WI38 (cell line): ENCODE data around the gene DDX1.
A peak's percentile ranks its signal among the peaks of the same experiment; 100 is the strongest.

Source experiments
- H3K4me3 ChIP-seq: 2 replicates; pipeline ENCODE4 v1.5.1; 2011; ENCODE audit warnings: low read depth, mild to moderate bottlenecking, control low read depth, low read length
- CTCF ChIP-seq: IDR thresholded peaks from 2 replicates; pipeline ENCODE4 v1.5.1; 2012; ENCODE audit warnings: low read depth, mild to moderate bottlenecking, control low read depth, low read length

The DDX1 gene

GRCh38 chr2:15559379-15560139, 32.1 kb upstream of the DDX1 start:
- no peak for TF ChIP-seq CTCF
- peak overlapping the region; percentile 79 for H3K4me3 ChIP-seq

GRCh38 chr2:15560140-15560987, 31.3 kb upstream of the DDX1 start:
- H3K4me3 ChIP-seq = peak overlapping the region; percentile 79
- no peak for TF ChIP-seq CTCF

GRCh38 chr2:15560988-15561573, 30.6 kb upstream of the DDX1 start, which contains the start of gene NBAS:
TSS of gene NBAS (minus strand) at chr2:15561334. CDS start at chr2:15561304, 30 bp downstream.
- H3K4me3 ChIP-seq = peak within 1 kb of the TSS; percentile 79
- TF ChIP-seq CTCF = no peak

GRCh38 chr2:15561574-15562344, 29.9 kb upstream of the DDX1 start:
- no peak for TF ChIP-seq CTCF
- peak overlapping the region; percentile 79 for H3K4me3 ChIP-seq

GRCh38 chr2:15562354-15563031, 29.2 kb upstream of the DDX1 start:
- no peak overlapping the region for H3K4me3 ChIP-seq
- TF ChIP-seq CTCF = no peak

GRCh38 chr2:15563227-15564100, 28.2 kb upstream of the DDX1 start:
- TF ChIP-seq CTCF = no peak
- H3K4me3 ChIP-seq = no peak overlapping the region
